HG03457 (cell line): ENCODE measurements around the gene COL3A1.

Experiments used
- ATAC-seq: cut with Tn5 transposase; IDR thresholded peaks from one replicate; pipeline ENCODE4 v1.9.1; 2021; ENCODE audit warnings: moderate number of reproducible peaks; ENCODE audit not compliant: unreplicated experiment

Gene COL3A1

DNA sequence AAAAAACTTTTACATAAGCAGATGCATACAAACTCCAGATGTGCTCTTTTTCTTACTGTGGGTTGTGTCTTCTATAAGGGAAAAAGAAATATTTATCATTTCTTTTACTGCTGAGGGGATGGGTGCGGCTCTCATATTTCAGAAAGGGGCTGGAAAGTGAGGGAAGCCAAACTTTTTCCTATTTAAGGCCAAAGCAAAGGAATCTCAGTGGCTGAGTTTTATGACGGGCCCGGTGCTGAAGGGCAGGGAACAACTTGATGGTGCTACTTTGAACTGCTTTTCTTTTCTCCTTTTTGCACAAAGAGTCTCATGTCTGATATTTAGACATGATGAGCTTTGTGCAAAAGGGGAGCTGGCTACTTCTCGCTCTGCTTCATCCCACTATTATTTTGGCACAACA, at the start of gene COL3A1:
Gene COL3A1 (plus strand): TSS at position 210 of the 400 bp plus-strand sequence. CDS start 117 bp downstream, at position 327.
- ATAC-seq = no peak

DNA sequence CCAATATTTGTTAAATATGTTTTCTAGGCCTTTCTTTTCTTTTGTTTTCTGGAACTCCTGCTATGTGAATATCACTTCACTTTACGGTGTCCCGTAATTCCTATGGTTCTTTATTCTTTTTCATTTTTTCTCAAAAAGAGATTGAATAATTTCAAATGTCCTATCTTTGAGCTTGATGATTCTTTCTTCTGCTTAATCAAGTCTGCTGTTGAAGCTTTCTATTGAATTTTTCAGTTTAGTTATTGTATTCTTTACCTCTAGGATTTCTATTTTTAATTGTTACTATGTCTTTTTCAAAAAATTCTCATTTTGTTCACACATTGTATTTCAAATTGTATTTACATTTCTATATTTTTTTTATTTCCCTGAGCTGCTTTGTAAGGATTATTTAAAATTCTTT, 45.5 kb upstream of the COL3A1 start:
- ATAC-seq = no peak

DNA sequence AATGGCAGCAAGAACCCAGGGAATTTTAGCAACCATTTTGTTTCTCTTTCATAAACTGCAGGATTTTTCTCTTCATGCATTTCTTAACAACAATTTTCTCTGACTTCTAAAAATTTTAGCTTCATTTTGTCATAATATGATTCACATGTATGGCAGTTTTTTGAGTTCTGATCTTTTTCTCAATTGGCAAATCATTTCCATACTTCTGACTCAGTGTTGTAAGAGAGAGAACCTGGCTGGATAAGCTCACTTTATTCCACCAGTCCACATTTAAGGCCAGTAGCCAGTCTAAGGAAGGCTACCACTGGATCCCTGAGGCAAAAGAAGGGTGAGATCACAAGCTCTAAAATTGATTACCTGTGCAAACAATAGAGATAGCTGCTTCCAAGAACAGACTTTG, 42.8 kb upstream of the COL3A1 start:
- ATAC-seq = no peak

DNA sequence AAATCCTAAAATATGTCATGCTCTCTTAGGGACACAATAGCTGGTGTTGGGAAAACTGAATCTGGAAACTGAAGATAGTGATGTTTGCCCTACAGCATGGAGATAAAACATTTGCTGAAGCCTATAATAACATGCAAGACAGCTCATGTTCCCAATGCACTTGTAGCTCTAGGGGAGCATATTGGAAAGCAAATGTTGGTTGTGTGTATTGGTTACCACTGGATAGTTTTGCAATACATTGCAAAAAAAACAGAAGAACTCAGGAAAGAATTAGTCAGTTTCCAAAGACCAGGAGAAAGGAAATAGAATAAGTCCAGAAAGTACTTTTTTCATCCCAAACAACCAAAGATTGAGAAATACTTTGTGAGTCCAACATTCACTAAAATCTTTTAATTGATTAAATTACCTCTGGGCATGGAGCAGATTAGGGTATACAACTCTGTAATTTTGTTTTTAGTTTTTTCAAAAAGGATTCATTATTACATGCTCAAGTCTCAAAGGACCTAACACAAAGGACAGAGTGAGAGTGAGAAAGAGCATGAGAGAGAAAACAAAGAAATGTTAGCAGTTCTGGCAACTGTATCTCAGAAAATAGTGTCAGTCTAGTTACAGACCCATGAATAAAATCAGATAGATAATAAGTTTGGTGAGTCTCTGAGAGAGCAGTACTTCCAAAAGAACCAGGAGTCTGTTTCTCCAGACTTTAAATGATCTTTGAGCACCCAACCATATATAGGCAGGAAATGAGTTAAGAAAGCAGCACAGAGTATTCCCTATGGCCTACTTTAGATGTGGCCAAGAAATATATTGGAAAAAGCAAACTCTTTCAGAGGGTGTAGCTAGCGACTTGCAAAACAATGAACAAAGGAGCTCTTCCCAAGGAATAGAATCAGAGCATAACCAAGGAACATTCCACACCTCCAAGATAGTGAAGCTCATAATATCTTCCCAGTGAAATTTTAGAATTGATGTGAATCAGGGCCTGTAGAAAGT, 36.6 kb upstream of the COL3A1 start:
- no peak for ATAC-seq

DNA sequence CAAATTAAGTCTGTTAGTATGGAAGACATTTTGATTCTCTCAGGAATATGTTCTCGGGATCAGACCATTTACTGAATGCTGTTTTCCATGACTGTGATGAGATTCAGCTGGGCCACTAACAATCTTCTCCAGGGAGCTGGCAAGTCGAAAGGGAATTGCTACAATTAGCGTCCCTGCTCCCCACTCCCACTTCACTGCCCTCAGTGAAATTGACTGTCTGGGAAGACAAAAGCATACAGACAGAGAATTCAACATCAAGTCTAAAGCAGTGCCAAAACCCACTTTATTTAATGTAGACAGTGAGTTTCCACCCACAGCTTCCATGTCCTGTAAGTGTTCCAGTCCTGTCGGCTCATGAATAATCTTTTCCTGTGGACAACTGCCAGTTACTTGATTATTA, 34.0 kb upstream of the COL3A1 start:
- no peak for ATAC-seq

DNA sequence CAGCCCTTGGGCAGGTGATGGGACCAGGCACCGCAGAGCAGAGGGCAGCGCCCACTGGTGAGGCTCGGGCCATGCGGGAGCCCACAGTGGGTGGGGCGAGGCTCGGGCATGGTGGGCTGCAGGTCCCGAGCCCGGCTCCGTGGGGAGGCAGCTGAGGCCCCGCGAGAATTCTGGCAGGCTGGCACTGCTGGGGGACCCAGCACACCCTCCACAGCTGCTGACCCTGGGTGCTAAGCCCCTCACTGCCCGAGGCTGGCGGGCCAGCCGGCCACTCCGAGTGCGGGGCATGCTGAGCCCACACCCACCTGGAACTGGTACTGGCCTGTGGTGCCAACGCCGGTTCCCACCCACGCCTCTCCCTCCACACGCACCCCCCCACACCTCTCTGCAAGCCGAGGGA, 29.7 kb upstream of the COL3A1 start:
- no peak for ATAC-seq

DNA sequence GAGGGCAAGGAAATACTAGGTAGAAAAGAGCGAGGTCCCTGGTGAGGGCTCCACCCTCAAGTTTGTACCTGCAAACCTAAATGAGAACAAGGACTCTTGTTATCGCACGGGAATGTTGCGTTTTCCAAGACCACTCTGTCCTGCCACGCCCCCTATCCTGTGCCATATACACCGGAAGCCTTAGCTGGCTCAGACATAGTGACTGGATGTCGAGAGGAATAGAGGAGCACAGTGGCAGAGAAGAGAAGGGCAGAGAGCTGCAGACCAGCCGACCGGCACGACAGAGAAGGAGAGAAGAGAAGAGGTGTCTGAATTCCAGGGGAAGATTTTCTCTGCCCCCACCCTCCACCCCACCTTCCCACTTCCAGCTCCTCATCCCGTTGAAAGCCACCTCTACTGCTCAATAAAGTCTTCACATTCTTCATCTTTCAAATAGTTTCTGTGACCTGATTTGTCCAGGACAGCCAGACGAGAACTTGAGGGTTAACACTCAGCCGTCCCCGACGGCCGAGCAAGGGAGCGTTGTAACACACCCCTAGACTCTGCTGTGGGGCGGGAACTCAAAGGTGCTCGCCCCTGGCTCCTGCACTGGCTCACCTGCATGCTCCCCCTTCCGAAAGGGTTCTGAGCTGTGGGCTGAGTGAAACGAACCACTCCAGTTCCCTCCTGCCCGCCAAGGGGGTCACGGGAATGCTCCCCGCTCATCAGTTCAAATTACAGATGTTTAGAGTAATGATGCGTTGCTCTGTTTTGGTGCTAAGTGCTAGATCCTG, 24.9 kb upstream of the COL3A1 start:
- no peak for ATAC-seq

DNA sequence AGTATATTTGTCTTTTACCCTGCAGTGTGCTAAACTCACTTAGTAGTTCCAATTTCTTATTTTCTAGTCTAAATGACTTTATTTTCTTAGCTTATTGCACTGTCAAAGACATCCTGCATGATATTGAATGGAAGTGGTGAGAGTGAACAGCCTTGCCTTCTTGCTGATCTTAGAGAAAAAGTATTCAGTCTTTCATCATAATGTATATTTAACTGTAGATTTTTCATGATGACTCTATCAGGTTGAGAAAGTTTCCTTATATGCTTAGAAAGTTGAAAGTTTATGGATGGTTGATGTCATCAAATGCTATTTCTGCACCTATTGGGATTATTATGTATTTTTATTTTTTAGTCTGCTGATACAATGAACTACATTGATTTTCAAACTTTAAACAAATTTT, 21.3 kb upstream of the COL3A1 start:
- no peak for ATAC-seq

DNA sequence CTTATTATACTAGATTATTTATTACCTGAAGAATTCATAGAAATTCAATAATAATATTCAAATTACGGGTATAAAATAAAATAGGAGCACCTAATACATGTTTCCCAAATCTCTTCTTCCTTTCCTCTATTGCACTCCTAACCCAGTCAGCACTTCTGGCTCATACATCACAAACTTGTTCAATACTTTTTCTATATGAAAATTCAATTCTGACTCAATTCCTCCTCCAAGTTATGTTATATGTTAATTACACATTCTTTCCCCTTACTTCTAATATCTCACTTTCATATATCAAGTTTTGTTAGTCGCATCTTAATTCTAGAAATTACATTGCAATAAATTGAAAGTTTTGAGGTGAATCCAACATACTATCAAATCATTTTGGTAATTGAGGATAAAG, 17.9 kb upstream of the COL3A1 start:
- no peak for ATAC-seq

DNA sequence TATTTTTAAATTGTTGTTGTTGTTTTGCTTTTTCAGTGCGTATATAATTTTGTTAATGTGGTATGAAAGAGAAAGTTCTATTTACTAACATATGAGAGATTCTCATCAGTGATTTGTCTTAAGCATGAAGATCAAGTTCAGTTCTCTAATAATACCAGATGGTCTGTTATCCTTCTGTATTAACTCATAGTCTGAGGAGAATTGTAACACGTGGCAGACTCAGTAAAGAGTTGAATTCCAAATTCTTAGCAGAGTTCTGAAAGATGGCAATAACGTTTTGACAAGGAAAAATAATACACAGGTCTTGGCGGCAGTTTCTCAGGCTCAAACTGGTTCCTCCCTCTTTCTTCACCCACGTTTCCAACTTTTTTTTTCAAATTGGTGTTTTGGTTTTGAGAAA, 17.2 kb upstream of the COL3A1 start:
- no peak for ATAC-seq

DNA sequence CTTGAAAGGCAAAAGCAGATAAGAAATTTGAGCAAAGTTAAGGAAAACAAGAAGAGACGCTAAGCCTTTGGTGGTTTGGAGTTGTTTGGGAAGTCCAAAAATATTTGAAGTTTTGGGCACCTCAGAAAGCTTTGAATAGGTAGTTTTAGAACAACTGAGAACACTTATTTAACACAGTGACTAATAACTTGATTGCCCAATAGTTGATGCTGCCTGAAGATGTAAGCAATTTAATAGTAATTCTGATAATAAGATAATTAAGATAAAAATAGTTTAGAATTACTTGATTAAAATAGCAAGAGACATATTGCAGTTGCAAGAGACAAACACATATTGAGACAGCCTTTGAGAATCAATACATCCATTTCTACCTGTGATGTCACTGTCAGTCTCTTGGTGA, 16.5 kb upstream of the COL3A1 start:
- no peak for ATAC-seq

DNA sequence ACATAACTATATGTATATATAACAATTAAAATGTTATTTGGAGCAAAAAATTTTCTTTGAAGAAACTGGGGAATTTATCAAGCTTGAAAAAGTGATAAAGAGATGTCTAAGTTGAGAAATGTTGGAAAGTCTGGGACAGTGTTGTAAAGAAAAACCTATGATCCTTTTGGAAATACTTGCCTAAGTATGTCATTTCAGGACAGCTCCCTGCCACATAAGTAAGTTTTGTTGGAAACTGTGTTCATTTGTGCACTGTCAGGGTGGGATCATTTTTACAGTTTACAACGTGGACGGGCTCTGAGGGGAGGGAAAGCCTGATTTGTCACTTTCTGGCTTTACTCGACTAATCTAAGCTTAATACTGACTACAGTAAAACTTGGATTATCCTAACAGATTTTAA, 10.4 kb upstream of the COL3A1 start:
- no peak for ATAC-seq

DNA sequence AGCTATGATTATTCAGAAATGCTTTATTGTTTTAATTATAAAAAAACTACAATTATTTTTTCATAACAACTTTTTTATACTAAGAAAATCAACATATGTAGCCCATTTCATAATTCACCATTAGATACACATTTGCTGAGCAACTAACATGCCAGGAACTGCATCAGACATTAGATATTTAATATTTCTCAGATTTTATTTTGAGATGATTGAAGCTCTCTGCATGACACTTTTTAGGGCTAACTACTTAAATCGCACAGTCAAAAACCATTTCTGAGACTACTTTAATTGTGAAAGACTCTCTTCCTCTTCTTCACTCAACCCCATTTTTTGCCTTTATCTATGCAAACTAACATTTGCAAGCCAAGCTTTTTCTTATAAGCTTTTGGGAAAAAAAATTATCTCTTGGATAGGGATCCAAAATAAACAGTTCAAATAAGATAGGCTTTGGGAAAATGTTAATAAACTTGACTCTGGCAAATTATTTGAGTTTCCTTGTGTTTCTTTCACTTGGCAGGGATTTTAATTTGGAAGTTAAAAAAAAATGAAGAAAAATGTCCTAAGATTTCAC, 9.1 kb upstream of the COL3A1 start:
- ATAC-seq = no peak

DNA sequence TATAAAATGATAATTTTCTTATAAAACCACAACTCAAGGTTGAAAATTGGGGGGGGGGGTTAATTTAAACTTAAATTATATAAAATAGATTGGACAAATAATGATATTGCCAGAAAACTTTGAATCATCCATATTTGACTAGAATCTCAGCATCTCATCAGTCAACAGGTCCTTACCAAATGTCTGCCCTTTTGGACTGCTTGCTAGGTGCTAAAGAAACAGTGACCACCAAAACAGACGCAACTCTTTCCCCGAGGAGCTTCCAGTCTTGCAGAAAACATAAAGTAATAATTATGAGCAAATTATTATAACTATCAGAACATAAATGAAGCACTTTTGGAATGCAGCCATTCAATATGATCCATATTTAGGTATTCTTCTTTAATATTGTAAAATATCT, 8.6 kb upstream of the COL3A1 start:
- ATAC-seq = no peak

DNA sequence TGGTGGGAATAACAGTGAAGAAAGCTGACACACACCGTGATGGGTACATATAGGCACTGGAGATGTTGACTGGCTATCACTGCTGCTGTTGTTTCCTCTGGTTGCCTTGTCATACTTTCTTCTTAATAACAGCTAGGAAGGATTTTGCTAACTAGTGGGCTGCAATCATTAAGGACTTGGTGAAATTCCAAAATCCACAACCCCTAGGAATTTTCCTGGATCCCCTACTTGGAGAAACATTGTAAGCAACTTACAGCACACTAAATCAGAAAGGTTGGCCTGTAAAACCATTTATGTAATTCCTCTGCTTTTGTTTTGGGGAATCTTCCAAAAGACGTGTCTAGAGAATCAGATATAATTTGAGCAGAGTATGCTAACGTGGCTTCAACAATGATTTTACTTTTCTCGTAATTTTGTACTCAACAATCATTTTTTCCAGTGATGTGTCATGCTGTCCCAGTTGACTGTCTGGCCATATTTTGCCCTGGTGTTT, 8.0 kb upstream of the COL3A1 start:
- no peak for ATAC-seq

DNA sequence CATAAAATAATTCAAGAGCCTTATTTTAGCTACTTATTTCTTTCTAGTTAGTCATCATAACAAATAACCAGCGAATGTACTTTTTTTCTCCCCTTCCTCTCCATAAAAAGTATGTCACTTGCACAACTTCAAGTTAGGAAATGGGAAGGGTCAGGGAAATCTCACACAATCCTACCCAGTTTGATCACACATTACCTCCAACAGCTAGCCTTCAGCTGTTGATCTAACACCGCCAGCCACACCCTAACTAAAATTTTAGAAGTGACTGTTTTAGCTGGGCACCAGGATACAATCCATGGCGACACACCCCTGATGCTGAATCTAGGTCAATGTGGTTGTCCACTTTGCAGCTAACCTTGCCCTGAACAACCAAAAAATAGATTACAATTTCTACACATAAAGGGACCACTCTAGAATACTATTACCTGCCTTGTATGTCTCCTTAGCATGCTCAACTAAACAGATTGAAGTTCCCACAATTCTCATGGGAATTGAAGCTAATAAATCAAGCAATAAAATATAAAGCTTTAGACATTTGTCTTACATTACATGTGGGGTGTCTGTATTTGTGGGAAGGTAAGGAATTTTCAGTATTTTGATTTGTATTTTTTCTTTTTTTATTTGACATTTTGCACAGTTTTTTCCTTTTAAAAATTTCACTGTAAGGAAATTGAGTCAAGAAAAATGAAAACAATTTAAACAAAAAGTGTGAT, 7.3 kb upstream of the COL3A1 start:
- no peak for ATAC-seq

DNA sequence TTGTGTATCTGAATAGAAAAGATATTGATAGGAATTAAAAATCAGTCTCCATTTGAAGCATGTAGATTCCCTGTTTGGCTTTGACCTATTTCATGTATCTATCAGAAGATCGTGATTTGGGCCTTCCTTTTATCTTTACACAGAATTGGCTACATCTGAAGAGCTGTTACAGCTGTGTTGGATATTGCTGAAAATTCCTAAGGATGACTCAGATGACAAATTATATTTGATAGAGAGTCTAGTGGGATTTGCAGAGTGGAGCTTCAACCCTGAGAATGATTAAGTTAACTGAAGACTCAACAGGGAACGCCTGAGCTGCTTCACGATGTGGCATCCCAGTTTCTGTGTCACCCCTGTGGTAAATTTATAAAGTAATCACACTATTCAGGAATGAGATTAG, 4.9 kb upstream of the COL3A1 start:
- no peak for ATAC-seq

DNA sequence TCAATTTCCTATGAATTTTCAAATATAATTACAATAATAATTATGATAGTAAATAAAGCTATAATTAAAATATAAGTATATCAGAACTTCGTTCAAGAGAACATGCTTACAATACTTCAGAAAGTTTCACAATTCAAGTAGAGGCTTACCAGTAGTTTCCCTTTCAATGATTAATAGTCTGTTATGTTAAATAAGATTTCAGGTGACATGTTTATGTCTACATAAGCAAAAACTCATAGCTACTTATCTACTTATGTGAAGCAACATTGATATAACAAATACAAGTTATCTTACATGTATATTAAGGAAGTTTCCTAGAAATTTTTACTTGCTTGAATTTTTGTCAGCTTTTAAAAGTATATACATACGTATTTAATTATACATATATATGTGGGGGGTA, 4.5 kb upstream of the COL3A1 start:
- no peak for ATAC-seq

DNA sequence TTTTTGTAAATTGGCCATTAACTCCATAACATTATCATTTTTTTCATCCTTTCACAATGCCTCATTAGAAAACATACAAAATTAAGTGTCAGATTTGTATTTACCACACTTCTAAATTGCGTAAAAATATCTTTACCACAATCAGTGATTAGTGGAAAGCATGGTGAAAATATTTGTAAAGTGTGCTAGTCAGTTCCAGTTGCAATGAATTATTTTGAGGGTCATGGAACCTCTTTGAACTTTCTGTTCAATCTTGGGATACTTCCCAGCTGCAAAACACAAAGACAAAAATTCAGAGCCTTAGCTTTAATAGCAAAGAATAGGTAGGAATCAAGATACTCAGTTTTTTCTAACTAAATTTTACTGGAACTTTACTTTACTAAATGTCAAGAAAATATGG, 4.0 kb upstream of the COL3A1 start:
- ATAC-seq = no peak

DNA sequence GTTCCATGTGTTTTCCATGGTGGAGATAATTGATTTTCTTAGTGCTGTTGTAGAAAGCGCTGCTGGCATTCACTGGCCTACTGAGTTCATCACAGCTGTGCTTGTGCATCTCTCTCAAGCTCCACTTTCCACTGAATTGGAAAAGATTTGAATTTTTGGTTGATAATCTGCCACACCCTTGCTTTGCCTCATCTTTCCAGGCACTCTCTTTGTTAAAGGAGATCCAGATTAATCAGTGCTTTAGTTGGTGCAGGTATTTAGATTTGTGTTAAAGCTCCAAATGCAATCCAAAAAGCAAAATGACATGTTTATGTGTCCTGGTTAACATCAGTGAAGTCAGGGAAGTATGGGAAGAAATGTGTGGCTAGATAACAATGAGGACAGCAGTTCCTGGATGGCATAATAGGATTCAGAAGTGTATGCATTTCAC, 2.7 kb upstream of the COL3A1 start:
- ATAC-seq = no peak

DNA sequence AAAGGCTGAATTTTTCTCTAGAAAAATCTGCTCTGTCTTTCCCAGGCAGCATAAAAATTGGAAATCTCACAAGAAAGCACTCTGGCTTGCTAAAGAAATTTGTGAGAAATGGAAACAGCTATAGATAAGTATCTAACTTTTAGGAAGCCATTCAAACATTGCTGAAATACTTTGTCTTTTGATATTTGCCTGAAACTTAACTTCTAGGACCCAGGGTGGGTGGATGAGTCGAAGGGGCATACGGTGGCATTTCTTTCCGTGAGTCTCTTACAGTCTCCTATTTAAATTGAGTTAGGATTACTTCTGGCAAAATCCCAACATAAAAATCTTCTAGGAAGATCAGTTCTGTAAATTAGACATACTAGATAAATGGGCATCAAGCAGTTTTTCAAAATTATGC, 532 bp upstream of the COL3A1 start:
- no peak for ATAC-seq
